Fibroblast of skin of right biceps (primary cell): ENCODE data around the gene MARVELD1.

Experiments used
- DNase-seq: peaks from one replicate; pipeline ENCODE4 v3.0.0-alpha.2; 2013

The MARVELD1 gene

DNA sequence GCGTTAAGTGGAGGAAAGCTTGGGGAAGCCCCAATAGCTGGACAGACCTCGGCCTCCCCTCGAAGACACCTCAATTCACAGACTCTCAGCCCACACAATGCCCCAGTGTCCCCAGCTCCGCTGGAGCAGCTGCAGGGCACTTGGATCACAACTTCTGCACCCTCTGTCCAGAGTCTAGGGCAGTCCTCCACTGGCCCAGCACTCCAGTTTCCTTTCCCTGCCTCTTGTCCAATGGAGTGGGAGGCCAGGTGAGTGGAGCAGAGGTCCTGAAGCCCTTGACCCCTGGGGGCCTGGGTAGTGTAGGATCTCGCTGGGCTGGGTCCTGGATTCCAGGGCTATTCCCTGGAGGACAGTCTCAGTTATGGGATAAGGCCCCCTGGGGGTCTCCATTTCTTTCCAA, 46.4 kb downstream of the MARVELD1 start:
- DNase-seq, result no peak

DNA sequence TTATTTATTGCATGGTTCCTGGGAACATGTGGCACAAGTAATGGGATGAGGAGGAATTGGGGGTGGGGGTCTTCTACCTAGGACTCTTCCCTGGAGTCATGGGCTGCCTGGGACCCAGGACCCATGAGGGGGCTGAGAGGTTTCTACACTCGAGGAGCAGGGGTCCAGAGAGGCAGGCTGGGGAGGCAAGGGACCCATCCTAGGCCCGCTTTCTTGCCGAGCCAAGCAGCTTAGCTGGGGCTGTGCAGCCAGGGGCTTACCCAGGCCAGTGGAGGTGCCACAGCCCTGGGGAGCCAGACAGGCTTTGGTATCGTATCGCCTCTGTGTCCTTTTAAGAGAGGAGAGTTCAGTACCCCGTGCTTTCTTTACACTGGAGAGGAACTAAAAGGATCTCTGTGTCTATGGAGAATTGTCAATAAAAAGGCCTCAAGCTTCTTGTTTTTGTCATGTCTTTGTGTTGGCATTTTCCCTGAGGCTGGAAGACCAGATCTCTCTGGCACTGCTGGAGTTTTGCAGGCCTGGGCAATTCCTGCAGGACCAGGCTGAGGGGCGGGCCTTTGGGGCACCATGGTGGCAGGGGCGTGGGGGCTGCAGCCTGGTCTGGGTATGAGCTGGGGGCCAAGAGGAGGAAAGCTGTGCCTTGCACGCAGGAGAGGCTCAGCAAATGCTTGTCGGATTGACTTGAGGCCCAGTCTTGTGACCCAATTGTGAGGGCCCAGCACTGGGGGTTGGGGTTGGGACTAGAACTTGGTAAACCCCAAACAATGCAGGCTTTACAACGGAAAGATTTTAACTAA, 47.1 kb downstream of the MARVELD1 start:
- no peak for DNase-seq

- DNase-seq, result no peak
Observed at GRCh38 chr10:97761331-97761865, 47.9 kb downstream of the MARVELD1 start.

DNA sequence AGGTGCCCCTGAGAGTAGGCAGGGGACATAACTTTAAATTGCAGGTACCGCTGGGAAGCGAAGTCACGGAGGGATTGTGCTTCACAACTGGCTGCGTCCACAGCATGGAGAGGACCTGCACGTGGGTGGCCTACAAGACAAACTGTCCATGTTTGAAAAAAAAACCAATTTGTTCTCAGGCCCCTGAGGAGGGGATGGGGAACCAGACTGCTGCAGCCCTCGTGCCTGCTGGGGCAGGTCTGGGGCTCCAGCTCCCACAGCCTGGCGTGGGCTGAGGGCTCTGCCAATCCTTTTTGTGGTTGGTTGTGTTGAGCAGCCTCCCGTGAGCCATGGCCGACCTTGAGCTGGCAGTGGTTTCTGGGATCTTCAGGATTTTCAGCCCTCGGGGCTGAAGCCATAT, 48.5 kb downstream of the MARVELD1 start:
- DNase-seq, result no peak

GRCh38 chr10:97762816-97763215, 49.3 kb downstream of the MARVELD1 start:
- DNase-seq, result peak; percentile 3

- no peak for DNase-seq
Observed at GRCh38 chr10:97763411-97763810, 49.9 kb downstream of the MARVELD1 start.

DNA sequence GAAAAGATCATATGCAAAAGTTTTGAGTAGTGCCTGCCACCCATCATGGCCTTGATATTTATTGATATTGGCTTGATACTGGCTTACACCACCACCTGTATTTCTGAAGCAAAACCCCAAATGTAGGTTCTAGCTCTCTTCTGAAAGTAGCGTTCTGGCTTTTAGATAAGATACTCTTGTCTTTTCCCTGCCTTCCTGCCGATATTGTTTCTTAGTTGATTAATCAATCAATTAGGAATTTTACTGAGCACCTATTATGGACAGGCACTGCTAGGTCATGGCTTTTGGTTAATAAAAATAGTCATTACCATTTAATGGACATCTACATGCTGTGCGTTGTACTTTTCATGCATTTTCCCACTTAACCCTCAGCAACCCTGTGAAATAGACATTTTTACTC, 50.4 kb downstream of the MARVELD1 start:
- DNase-seq, result no peak

DNA sequence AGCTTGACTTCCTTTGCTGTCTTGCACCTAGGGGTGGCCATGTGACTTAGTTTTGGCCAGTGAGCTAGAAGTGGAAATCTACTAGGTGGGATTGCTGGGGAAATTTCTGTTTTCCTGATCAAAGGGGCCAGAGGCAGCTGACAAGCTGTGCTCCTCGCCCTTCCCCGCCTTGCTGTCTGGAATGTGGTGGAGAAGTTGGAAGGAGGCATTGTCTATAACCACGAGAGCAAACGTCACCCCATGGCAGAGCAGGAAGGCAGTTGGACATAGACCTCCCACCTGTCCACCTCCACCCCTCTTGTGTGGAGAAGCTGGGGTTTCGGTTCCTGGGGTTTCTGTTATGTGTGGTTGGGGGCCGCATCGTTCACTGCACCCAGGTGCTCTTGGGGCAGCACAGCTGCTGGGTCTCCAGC, 51.0 kb downstream of the MARVELD1 start:
- DNase-seq, result no peak

DNA sequence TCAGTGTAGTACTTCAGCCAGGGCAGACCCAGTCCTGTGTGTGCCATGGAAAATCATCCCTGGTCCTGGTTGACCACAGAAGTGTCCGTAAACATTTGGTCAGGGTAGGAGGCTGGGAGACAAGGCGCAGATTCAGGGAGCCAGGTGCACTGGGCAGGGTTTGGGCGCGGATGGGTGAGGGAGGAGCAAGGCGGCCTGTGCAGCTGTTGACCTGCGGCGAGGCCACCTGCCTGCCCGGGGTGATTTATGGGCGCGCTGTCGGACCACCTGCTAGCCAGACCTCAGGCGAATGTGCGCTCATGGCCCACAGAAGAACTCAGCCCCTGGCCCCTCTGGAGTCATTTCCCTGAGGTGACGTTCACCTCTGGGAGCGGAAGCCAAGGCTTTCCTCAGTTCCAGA, 51.7 kb downstream of the MARVELD1 start:
- no peak for DNase-seq

GRCh38 chr10:97766106-97766810, 52.7 kb downstream of the MARVELD1 start:
- no peak for DNase-seq

- DNase-seq, result no peak
Observed at GRCh38 chr10:97766996-97767924, 53.7 kb downstream of the MARVELD1 start.
